ENCODE data around the gene UBE2S. TPM values are rescaled to one million over a fixed set of nuclear protein-coding genes. Genes with fewer than 3 reads are reported as not detected.
A peak's percentile ranks its signal among the peaks of the same experiment; 100 is the strongest.

Gene UBE2S
- total and polyA plus RNA-seq, 12 donors, result 8.8 to 57.1 (median 18.8) TPM

DNA sequence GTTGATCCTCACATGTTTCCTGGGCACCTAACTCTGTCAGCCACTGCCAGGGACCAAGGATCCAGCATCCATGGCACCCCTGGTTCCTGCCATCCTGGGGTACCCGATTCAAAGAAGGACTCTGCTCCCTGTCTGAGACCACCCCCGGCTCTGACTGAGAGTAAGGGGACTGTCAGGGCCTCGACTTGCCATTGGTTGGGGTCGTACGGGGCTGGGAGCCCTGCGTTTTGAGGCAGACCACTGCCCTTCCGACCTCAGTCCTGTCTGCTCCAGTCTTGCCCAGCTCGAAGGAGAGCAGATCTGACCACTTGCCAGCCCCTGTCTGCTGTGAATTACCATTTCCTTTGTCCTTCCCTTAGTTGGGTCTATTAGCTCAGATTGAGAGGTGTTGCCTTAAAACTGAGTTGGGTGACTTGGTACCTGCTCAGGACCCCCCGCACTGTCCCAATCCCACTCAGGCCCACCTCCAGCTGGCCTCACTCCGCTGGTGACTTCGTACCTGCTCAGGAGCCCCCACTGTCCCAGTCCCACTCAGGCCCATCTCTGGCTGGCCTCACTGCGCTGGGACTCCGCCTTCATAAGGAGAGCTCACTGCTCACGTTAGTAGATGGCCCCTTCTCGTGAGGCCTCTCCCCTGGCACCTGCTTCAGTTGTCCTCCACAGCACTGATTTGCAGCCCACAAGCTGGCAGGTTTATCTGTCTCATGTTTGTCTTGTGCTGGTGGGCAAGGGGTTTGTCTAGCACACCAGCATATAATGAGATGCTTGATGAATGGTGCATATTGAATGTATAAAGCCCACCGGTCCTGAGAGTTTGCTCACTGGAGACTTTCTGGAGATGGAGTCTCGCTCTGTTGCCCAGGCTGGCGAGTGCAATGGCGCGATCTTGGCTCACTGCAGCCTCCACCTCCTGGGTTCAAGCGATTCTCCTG lies 17.9 kb downstream of the UBE2S start:
- Histone ChIP-seq H3K27ac (no peak overlapping the region), H3K36me3 (replicated peaks in 1 of 2) (peaks cover 0 to 35% of the 10 kb centered on the region in 2 donors), H3K4me1 (replicated peaks in 1 of 2) (peaks cover 22 to 35% of the 10 kb centered on the region in 2 donors), H3K4me3 (no peak overlapping the region), H3K27me3 (no peaks in the 10 kb centered on the region), H3K9me3 (replicated peaks in 1 of 3) (no peaks in the 10 kb centered on the region)
- WGBS, 4 donors, result 78 to 89% (median 85%) methylated on average over 13 to 21 of the region's 21 CpGs
- intact Hi-C loops (cut with DNase I), result no loop called here
- no peak for TF ChIP-seq POLR2A (IDR thresholded peaks at IDR 0.05)
- DNase-seq, result no peak

DNA sequence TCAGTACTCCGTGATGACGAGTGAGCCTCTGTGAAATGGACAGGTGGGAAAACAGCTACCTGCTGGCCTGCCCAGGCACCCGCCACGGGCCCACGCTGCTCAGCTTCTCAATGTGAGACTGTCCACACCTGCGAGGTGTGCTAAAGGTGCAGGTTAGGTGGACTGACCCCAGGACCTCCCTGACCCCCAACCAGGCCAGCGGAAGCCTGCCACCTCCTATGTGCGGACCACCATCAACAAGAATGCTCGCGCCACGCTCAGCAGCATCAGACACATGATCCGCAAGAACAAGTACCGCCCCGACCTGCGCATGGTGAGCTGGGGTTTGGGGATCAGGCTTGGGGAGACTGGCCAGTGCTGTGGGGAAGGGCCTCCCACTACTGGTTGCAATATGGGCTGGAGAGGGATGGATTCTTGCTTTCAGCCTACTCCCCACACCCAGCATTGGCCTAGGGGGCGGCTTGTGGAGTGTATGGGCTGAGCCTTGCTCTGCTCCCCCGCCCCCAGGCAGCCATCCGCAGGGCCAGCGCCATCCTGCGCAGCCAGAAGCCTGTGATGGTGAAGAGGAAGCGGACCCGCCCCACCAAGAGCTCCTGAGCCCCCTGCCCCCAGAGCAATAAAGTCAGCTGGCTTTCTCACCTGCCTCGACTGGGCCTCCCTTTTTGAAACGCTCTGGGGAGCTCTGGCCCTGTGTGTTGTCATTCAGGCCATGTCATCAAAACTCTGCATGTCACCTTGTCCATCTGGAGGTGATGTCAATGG lies 19.7 kb downstream of the UBE2S start:
- no peak for TF ChIP-seq POLR2A (IDR thresholded peaks at IDR 0.05)
- TF ChIP-seq, protein P1, sequence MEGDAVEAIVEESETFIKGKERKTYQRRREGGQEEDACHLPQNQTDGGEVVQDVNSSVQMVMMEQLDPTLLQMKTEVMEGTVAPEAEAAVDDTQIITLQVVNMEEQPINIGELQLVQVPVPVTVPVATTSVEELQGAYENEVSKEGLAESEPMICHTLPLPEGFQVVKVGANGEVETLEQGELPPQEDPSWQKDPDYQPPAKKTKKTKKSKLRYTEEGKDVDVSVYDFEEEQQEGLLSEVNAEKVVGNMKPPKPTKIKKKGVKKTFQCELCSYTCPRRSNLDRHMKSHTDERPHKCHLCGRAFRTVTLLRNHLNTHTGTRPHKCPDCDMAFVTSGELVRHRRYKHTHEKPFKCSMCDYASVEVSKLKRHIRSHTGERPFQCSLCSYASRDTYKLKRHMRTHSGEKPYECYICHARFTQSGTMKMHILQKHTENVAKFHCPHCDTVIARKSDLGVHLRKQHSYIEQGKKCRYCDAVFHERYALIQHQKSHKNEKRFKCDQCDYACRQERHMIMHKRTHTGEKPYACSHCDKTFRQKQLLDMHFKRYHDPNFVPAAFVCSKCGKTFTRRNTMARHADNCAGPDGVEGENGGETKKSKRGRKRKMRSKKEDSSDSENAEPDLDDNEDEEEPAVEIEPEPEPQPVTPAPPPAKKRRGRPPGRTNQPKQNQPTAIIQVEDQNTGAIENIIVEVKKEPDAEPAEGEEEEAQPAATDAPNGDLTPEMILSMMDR (IDR thresholded peaks at IDR 0.05), result no peak
- H3K4me3 ChIP-seq, result peak overlapping the region in 1 of 4 donors; percentile 85
- no peaks in the 10 kb centered on the region for H3K27me3 ChIP-seq
- peaks cover 30 to 45% of the 10 kb centered on the region in 2 donors for H3K4me1 ChIP-seq (replicated peaks in 1 of 2)
- H3K27ac ChIP-seq, result no peak overlapping the region
- WGBS, 4 donors, result 79 to 84% (median 79%) methylated on average over 10 to 24 of the region's 24 CpGs
- no peaks in the 10 kb centered on the region for H3K9me3 ChIP-seq (replicated peaks in 1 of 3)
- H3K36me3 ChIP-seq (replicated peaks in 1 of 2), result peaks cover 0 to 35% of the 10 kb centered on the region in 2 donors
- no peak for DNase-seq
- intact Hi-C loops (cut with DNase I), result no loop called here

DNA sequence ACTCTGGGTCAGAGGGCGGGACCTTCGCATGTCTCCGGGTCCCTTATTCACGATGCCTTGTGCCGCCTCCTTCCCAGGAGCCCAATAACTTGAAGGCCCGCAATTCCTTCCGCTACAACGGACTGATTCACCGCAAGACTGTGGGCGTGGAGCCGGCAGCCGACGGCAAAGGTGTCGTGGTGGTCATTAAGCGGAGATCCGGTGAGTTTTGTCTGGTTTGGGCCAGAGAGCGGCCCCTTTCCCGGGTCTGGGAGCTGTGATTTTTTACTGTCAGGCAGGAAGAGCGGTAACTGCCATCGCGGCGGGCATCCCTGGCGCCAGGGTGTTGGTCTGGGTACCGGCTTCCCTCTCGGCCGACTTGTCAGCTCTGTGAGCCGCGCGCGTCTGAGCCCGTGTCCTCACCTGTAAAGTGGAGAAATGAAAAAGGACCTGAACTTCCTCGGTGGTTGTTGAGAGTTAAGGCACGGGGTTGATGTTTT lies 21.1 kb downstream of the UBE2S start:
- peaks cover 30 to 45% of the 10 kb centered on the region in 2 donors for H3K4me1 ChIP-seq (replicated peaks in 1 of 2)
- intact Hi-C loops (cut with DNase I), result no loop called here
- TF ChIP-seq, protein P1 (IDR thresholded peaks at IDR 0.05), result no peak
- no peak for TF ChIP-seq POLR2A (IDR thresholded peaks at IDR 0.05)
- H3K9me3 ChIP-seq (replicated peaks in 1 of 3), result no peaks in the 10 kb centered on the region
- peak overlapping the region; percentile 36 to 93 (median 71) for H3K4me3 ChIP-seq
- WGBS, 4 donors, result 1 to 4% (median 3%) methylated on average over 24 to 33 of the region's 33 CpGs
- peaks cover 0 to 35% of the 10 kb centered on the region in 2 donors for H3K36me3 ChIP-seq (replicated peaks in 1 of 2)
- peak overlapping the region in 4 of 5 donors; percentile 85 to 96 (median 91) for H3K27ac ChIP-seq
- DNase-seq, result peak in 3 of 7 donors; percentile 13 to 58 (median 53)
- no peaks in the 10 kb centered on the region for H3K27me3 ChIP-seq

DNA sequence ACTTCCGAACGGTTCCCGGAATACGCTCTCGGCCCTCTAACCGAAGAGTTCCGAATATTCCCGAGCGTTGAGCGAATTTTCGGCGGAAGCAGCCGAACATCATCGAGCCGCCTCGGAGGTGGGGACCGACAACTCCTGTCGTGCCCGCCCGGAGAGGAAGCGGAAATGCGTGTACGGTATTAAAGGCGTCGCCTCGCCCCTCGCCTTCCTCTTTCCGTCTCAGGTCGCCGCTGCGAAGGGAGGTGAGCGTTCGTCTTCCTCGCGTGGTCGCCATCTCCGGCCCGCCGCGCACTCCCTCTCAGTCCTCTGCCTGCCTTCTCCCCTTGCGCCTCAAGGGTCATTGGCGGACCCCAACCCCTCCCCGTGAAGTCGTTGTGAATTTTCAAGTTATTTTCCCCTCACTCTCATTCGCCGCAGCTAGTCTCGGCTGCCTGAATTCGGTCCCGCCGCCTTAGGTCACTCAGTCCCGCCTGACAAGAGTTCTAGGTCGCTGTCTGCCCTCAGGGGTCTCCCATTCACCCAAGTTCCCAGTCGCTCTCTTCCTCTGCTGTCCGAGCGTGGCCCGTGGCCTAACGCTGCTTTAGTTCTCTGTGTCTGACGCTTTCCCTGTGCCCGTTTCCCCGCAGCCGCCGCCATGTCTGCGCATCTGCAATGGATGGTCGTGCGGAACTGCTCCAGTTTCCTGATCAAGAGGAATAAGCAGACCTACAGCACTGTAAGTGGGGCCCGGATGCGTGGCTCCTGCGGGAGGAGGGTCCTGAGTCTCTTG lies 21.7 kb downstream of the UBE2S start, which contains the start of gene RPL28:
TSS of gene RPL28 (plus strand) at position 209 of the 769 bp plus-strand sequence. CDS start at position 635, 426 bp downstream.
- H3K27ac ChIP-seq, result peak within 1 kb of the TSS; percentile 71 to 96 (median 87)
- peak within 1 kb of the TSS; percentile 36 to 93 (median 71) for H3K4me3 ChIP-seq
- H3K4me1 ChIP-seq (replicated peaks in 1 of 2), result peaks cover 30 to 45% of the 10 kb centered on the region in 2 donors
- no peaks in the 10 kb centered on the region for H3K27me3 ChIP-seq
- H3K9me3 ChIP-seq (replicated peaks in 1 of 3), result no peaks in the 10 kb centered on the region
- H3K36me3 ChIP-seq (replicated peaks in 1 of 2), result peaks cover 0 to 35% of the 10 kb centered on the region in 2 donors
- 0 to 1% (median 0%) methylated on average over 40 to 68 of the region's 68 CpGs for WGBS, 4 donors
- intact Hi-C loops (cut with DNase I), result no loop called here
- peak; percentile 98 to 99 (median 99) for DNase-seq
- TF ChIP-seq, protein P1 (IDR thresholded peaks at IDR 0.05), result peak in 1 of 6 experiments; percentile 25
- peak; percentile 98 for TF ChIP-seq POLR2A (IDR thresholded peaks at IDR 0.05)
